Ureter (tissue), 1 donor: Measurements from ENCODE around the gene FAM193B. TPM values are rescaled to one million over a fixed set of nuclear protein-coding genes. Genes with fewer than 3 reads are reported as not detected.
"Not testable (repeated sequence)": the region's sequence is repeated elsewhere in the genome, so short reads cannot be mapped to it uniquely, and the experiment has no call there.

Experiments
- DNase-seq: peaks from one replicate; pipeline ENCODE4 v3.0.0-alpha.2; 2020; ENCODE audit warnings: low spot score
- total RNA-seq: library from RNA; stranded (reverse); gene quantifications from one replicate; pipeline ENCODE4 v1.2.4, GENCODE V29; 2023
- donor health status: DM: yes; HTN: yes; CAD: no.

Gene FAM193B
- total RNA-seq, 1 donor from 2014 or later = 76.0 TPM

GRCh38 chr5:177486256-177486655, 68.1 kb downstream of the FAM193B start:
- no peak for DNase-seq

- not testable (repeated sequence) for DNase-seq
Measured at GRCh38 chr5:177485753-177486152, 68.6 kb downstream of the FAM193B start.

GRCh38 chr5:177484902-177485549, 69.3 kb downstream of the FAM193B start:
- DNase-seq = no peak

GRCh38 chr5:177483994-177484901, 70.1 kb downstream of the FAM193B start:
- DNase-seq = no peak

- DNase-seq = no peak
Measured at GRCh38 chr5:177483042-177483441, 71.3 kb downstream of the FAM193B start.

GRCh38 chr5:177482359-177482795, 72.0 kb downstream of the FAM193B start:
- DNase-seq = no peak

- DNase-seq = no peak
Measured at GRCh38 chr5:177479774-177480173, 74.6 kb downstream of the FAM193B start.

- peak; percentile 90 for DNase-seq
Measured at GRCh38 chr5:177478711-177479646, 75.4 kb downstream of the FAM193B start.

GRCh38 chr5:177477701-177478477, 76.5 kb downstream of the FAM193B start:
- no peak for DNase-seq

GRCh38 chr5:177476531-177477233, 77.7 kb downstream of the FAM193B start:
- no peak for DNase-seq

- DNase-seq = no peak
Measured at GRCh38 chr5:177475563-177476427, 78.6 kb downstream of the FAM193B start.

- DNase-seq = no peak
Measured at GRCh38 chr5:177474846-177475562, 79.4 kb downstream of the FAM193B start.

- no peak for DNase-seq
Measured at GRCh38 chr5:177474002-177474476, 80.3 kb downstream of the FAM193B start.

GRCh38 chr5:177473443-177474001, 80.8 kb downstream of the FAM193B start, which contains the start of gene DBN1:
Gene DBN1 (minus strand): TSS chr5:177473634. CDS start chr5:177473521, 113 bp downstream.
- DNase-seq = no peak

- no peak for DNase-seq
Measured at GRCh38 chr5:177472460-177473442, 81.6 kb downstream of the FAM193B start.

GRCh38 chr5:177471610-177472356, 82.6 kb downstream of the FAM193B start:
- no peak for DNase-seq
